ENCODE results near the gene ZNF346. TPM values are rescaled to one million over a fixed set of nuclear protein-coding genes. Genes with fewer than 3 reads are reported as not detected.

The ZNF346 gene
- total RNA-seq, 1 experiment from 2014 or later, result 18.4 TPM

- CTCF ChIA-PET, result interaction anchor here (1.0 to 2.5 kb wide), 2 partner anchors 9 to 32 kb away, joined by 3 to 12 read pairs; no protein-coding TSS in a partner anchor
- Mint-ChIP-seq H3K4me3 (no peak overlapping the region), H3K27ac (no peak overlapping the region), H3K36me3 (no peaks in the 10 kb centered on the region), H3K27me3 (ENCODE audit: low read depth) (no peaks in the 10 kb centered on the region; the same call in 1 of the 2 replicates), H3K9me3 (no peaks in the 10 kb centered on the region), H3K4me1 (peaks cover 11% of the 10 kb centered on the region)
- POLR2A ChIA-PET, result interaction anchor here (0.6 kb wide), 1 partner anchor 547 kb away, joined by 4 read pairs; no protein-coding TSS in a partner anchor
- ATAC-seq, result no peak
- DNase-seq (ENCODE audit: low spot score), result no peak
- no peak for TF ChIP-seq ZNF121 (CRISPR knock-in tag; IDR thresholded peaks at IDR 0.05)
- no peak for TF ChIP-seq ZNF281 (CRISPR knock-in tag; IDR thresholded peaks at IDR 0.05)
- TF ChIP-seq GRHL2 (CRISPR knock-in tag; IDR thresholded peaks at IDR 0.05; ENCODE audit: insufficient replicate concordance, severe bottlenecking), result no peak
- TF ChIP-seq MAX (CRISPR knock-in tag; IDR thresholded peaks at IDR 0.05), result no peak
- TF ChIP-seq ZNF219 (CRISPR knock-in tag; IDR thresholded peaks at IDR 0.05; ENCODE audit: borderline replicate concordance), result no peak
- TF ChIP-seq, protein P1, sequence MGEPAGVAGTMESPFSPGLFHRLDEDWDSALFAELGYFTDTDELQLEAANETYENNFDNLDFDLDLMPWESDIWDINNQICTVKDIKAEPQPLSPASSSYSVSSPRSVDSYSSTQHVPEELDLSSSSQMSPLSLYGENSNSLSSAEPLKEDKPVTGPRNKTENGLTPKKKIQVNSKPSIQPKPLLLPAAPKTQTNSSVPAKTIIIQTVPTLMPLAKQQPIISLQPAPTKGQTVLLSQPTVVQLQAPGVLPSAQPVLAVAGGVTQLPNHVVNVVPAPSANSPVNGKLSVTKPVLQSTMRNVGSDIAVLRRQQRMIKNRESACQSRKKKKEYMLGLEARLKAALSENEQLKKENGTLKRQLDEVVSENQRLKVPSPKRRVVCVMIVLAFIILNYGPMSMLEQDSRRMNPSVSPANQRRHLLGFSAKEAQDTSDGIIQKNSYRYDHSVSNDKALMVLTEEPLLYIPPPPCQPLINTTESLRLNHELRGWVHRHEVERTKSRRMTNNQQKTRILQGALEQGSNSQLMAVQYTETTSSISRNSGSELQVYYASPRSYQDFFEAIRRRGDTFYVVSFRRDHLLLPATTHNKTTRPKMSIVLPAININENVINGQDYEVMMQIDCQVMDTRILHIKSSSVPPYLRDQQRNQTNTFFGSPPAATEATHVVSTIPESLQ (CRISPR knock-in tag; IDR thresholded peaks at IDR 0.05), result no peak
- no peak for TF ChIP-seq FOXJ3 (CRISPR knock-in tag; IDR thresholded peaks at IDR 0.05; ENCODE audit: borderline replicate concordance)
- TF ChIP-seq NR2C2 (CRISPR knock-in tag; IDR thresholded peaks at IDR 0.05), result no peak
- no peak for TF ChIP-seq ZNF396 (CRISPR knock-in tag; IDR thresholded peaks at IDR 0.05; ENCODE audit: borderline replicate concordance)
- no peak for TF ChIP-seq ZNF232 (CRISPR knock-in tag; IDR thresholded peaks at IDR 0.05)
- TF ChIP-seq NFE2L1 (CRISPR knock-in tag; IDR thresholded peaks at IDR 0.05), result no peak
- no peak for TF ChIP-seq AFF4 (CRISPR knock-in tag; IDR thresholded peaks at IDR 0.05; ENCODE audit: borderline replicate concordance)
- TF ChIP-seq NR3C1 (CRISPR knock-in tag; conservative IDR thresholded peaks at IDR 0.05; ENCODE audit: low read depth), result no peak
- no peak for TF ChIP-seq SMAD4 (CRISPR knock-in tag; IDR thresholded peaks at IDR 0.05)
These were observed 57.8 kb downstream of the ZNF346 start for GRCh38 chr5:177080265-177080664.

DNA sequence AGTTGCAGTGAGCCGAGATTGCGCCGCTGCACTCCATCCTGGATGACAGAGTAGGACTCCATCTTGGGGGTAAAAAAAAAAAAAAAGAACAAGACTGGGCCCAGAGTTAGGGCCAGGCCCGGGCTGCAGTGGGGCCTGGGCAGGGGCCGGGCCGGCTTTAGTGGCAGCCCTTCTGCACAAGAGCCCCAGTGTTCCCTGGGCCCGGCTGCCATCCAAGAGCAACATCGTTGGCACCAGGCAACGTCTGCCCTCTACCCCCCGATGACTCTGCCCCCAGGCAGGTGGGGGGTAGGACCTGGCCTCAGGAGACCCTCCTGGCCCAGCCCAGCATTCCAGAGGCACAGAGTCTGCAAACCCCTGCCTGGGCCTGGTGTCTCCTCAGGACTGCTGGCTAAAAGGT lies 59.4 kb downstream of the ZNF346 start:
- no peaks in the 10 kb centered on the region for H3K9me3 Mint-ChIP-seq
- no peak overlapping the region for H3K4me3 Mint-ChIP-seq
- DNase-seq (ENCODE audit: low spot score), result no peak
- H3K27me3 Mint-ChIP-seq (ENCODE audit: low read depth), result no peaks in the 10 kb centered on the region; the same call in 1 of the 2 replicates
- ATAC-seq, result no peak
- POLR2A ChIA-PET, result no interaction called here
- H3K36me3 Mint-ChIP-seq, result no peaks in the 10 kb centered on the region
- no peak overlapping the region for H3K27ac Mint-ChIP-seq
- CTCF ChIA-PET, result interaction anchor here (1.1 to 7.6 kb wide), 4 partner anchors 10 to 421 kb away, joined by 3 to 124 read pairs (median 6); no protein-coding TSS in a partner anchor
- H3K4me1 Mint-ChIP-seq, result peaks cover 22% of the 10 kb centered on the region
- TF ChIP-seq, protein P2, sequence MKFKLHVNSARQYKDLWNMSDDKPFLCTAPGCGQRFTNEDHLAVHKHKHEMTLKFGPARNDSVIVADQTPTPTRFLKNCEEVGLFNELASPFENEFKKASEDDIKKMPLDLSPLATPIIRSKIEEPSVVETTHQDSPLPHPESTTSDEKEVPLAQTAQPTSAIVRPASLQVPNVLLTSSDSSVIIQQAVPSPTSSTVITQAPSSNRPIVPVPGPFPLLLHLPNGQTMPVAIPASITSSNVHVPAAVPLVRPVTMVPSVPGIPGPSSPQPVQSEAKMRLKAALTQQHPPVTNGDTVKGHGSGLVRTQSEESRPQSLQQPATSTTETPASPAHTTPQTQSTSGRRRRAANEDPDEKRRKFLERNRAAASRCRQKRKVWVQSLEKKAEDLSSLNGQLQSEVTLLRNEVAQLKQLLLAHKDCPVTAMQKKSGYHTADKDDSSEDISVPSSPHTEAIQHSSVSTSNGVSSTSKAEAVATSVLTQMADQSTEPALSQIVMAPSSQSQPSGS (CRISPR knock-in tag; IDR thresholded peaks at IDR 0.05; ENCODE audit: borderline replicate concordance, low read depth), result no peak
- TF ChIP-seq ZNF219 (CRISPR knock-in tag; IDR thresholded peaks at IDR 0.05; ENCODE audit: borderline replicate concordance) (no peak), NFATC4 (CRISPR knock-in tag; IDR thresholded peaks at IDR 0.05) (no peak), ZSCAN18 (CRISPR knock-in tag; IDR thresholded peaks at IDR 0.05) (no peak)
- TF ChIP-seq, protein P3, sequence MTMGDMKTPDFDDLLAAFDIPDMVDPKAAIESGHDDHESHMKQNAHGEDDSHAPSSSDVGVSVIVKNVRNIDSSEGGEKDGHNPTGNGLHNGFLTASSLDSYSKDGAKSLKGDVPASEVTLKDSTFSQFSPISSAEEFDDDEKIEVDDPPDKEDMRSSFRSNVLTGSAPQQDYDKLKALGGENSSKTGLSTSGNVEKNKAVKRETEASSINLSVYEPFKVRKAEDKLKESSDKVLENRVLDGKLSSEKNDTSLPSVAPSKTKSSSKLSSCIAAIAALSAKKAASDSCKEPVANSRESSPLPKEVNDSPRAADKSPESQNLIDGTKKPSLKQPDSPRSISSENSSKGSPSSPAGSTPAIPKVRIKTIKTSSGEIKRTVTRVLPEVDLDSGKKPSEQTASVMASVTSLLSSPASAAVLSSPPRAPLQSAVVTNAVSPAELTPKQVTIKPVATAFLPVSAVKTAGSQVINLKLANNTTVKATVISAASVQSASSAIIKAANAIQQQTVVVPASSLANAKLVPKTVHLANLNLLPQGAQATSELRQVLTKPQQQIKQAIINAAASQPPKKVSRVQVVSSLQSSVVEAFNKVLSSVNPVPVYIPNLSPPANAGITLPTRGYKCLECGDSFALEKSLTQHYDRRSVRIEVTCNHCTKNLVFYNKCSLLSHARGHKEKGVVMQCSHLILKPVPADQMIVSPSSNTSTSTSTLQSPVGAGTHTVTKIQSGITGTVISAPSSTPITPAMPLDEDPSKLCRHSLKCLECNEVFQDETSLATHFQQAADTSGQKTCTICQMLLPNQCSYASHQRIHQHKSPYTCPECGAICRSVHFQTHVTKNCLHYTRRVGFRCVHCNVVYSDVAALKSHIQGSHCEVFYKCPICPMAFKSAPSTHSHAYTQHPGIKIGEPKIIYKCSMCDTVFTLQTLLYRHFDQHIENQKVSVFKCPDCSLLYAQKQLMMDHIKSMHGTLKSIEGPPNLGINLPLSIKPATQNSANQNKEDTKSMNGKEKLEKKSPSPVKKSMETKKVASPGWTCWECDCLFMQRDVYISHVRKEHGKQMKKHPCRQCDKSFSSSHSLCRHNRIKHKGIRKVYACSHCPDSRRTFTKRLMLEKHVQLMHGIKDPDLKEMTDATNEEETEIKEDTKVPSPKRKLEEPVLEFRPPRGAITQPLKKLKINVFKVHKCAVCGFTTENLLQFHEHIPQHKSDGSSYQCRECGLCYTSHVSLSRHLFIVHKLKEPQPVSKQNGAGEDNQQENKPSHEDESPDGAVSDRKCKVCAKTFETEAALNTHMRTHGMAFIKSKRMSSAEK (CRISPR knock-in tag; IDR thresholded peaks at IDR 0.05; ENCODE audit: borderline replicate concordance), result no peak

Data from WTC11 (cell line).